ENCODE results near the gene MYOD1. TPM values are rescaled to one million over a fixed set of nuclear protein-coding genes. Genes with fewer than 3 reads are reported as not detected.

Gene MYOD1
- polyA plus RNA-seq, 1 experiment: not detected

DNA sequence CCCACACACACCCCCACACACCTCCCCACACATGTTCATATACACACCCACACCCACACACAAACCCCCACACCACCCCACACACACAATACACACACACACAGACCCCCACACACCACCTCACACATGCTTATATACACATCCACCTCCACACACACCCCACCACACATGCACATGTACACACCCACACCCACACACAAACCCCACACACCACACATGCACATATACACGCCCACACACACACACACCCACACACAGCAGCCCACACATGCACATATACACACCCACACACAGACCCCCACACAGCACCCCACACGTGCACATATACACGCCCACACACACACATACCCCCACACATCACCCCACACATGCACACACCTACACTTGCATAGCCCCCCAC is 44.3 kb downstream of the MYOD1 start:
- TF ChIP-seq, protein P1, sequence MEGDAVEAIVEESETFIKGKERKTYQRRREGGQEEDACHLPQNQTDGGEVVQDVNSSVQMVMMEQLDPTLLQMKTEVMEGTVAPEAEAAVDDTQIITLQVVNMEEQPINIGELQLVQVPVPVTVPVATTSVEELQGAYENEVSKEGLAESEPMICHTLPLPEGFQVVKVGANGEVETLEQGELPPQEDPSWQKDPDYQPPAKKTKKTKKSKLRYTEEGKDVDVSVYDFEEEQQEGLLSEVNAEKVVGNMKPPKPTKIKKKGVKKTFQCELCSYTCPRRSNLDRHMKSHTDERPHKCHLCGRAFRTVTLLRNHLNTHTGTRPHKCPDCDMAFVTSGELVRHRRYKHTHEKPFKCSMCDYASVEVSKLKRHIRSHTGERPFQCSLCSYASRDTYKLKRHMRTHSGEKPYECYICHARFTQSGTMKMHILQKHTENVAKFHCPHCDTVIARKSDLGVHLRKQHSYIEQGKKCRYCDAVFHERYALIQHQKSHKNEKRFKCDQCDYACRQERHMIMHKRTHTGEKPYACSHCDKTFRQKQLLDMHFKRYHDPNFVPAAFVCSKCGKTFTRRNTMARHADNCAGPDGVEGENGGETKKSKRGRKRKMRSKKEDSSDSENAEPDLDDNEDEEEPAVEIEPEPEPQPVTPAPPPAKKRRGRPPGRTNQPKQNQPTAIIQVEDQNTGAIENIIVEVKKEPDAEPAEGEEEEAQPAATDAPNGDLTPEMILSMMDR (IDR thresholded peaks at IDR 0.05; ENCODE audit: low read depth, low read length): no peak
- Histone ChIP-seq H3K27me3 (ENCODE audit: control insufficient read depth, insufficient read depth, low read length) (peaks cover 2% of the 10 kb centered on the region), H3K9me3 (ENCODE audit: control insufficient read depth, insufficient read depth, low read length) (no peaks in the 10 kb centered on the region; the same call in 1 of the 2 replicates), H3K27ac (ENCODE audit: low read depth, low read length) (no peak overlapping the region), H3K4me3 (ENCODE audit: low read depth, low read length) (no peak overlapping the region)
- CTCF ChIA-PET: no interaction called here
- POLR2A ChIA-PET: no interaction called here
- DNase-seq (ENCODE audit: low read depth, low spot score): no peak

DNA sequence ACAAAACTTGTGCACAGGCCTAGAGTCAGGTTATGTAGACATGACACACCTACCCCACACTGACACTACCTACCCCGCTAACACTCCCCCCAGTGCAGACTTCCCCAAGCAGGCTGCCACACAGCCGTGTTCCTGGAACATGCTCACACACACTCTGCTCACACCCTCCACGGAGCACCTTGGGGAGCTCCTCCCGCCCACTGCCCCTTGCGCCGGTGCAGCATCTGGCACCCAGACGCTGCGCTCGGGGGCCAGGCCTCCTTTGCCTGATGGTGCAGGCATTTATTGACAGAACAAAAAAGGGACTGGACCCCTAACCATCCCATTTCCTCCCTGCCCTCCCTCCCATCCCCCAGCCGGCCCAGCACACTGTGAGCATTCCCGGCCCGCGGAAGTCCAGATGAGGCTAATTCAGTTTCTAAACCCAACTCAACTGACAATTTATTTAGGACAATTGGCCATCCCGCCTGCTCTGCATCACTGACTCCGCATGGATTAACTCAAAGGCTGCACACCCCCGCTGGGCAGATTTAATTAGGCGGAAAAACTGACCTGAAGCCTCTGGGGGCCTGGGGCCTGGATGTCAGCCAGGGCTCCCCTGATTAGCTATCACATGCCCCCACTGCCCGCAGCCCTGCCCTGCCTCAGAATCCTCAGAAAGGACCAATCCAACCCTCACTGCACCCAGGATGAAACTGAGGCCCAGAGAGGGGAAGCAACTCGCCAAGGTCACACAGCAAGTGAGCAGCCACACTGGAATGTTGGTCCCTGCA is 45.3 kb downstream of the MYOD1 start:
- H3K27me3 ChIP-seq (ENCODE audit: control insufficient read depth, insufficient read depth, low read length): peaks cover 2% of the 10 kb centered on the region
- H3K9me3 ChIP-seq (ENCODE audit: control insufficient read depth, insufficient read depth, low read length): no peaks in the 10 kb centered on the region; the same call in 1 of the 2 replicates
- CTCF ChIA-PET: interaction anchor here (1.1 kb wide), 1 partner anchor 217 kb away, joined by 3 read pairs; no protein-coding TSS in a partner anchor
- POLR2A ChIA-PET: no interaction called here
- no peak overlapping the region for H3K27ac ChIP-seq (ENCODE audit: low read depth, low read length)
- TF ChIP-seq, protein P1 (IDR thresholded peaks at IDR 0.05; ENCODE audit: low read depth, low read length): no peak
- H3K4me3 ChIP-seq (ENCODE audit: low read depth, low read length): no peak overlapping the region
- no peak for DNase-seq (ENCODE audit: low read depth, low spot score)

DNA sequence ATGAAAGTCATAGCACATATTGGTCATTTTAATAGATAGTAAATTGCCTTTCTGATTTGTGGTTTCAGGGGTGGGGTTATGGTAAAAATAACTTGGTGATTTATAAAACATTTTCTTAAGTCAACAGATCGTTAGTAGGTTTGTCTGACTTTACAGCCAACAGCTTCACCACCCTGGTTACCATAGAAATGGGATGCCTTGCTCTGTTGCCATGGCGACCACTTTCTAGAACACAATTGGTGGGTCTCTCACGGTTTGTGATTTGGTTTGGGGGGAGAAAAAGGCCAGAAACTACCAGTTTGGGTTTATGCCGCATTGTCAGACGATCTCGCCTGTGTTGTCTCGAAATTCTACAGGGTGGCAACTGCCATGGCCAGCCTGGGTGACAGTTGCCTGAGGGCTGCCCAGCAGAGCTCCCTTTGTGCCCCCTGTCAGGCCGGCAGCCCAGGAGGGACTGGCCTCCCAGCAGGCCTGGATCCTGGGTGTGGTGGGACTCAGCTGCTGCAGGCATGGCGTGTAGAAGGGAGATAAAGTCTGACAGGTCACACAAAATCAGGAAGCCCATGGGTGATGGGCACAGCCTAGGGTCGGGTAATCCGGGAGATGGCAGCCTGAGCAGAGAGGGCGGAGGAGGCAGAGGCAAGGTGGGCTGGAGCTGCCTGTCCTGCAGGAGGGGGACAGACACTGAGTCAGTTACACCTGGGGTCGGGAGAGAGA is 46.1 kb downstream of the MYOD1 start:
- Histone ChIP-seq H3K9me3 (ENCODE audit: control insufficient read depth, insufficient read depth, low read length) (no peaks in the 10 kb centered on the region; the same call in 1 of the 2 replicates), H3K27ac (ENCODE audit: low read depth, low read length) (no peak overlapping the region), H3K4me3 (ENCODE audit: low read depth, low read length) (no peak overlapping the region), H3K27me3 (ENCODE audit: control insufficient read depth, insufficient read depth, low read length) (peaks cover 2% of the 10 kb centered on the region)
- POLR2A ChIA-PET: no interaction called here
- TF ChIP-seq, protein P1 (IDR thresholded peaks at IDR 0.05; ENCODE audit: low read depth, low read length): no peak
- no peak for DNase-seq (ENCODE audit: low read depth, low spot score)
- CTCF ChIA-PET: interaction anchor here (1.1 to 2.3 kb wide), 2 partner anchors 208 to 216 kb away, joined by 3 to 11 read pairs; no protein-coding TSS in a partner anchor

DNA sequence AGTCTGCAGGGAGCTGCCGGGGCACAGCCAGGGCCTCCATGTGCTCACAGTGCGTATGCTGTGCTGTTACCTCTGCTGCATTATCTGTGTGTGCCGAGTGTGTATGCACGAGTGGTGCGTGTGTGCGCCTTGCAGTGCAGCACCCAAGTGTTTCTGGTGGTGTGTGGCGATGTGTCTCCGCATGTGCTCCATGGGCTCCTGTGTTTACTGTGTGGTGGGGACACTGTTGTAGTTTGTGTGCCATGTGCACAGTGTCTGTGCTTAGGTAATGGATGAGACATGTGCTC is 46.6 kb downstream of the MYOD1 start:
- no peak for DNase-seq (ENCODE audit: low read depth, low spot score)
- Histone ChIP-seq H3K27ac (ENCODE audit: low read depth, low read length) (no peak overlapping the region), H3K9me3 (ENCODE audit: control insufficient read depth, insufficient read depth, low read length) (no peaks in the 10 kb centered on the region; the same call in 1 of the 2 replicates), H3K4me3 (ENCODE audit: low read depth, low read length) (no peak overlapping the region), H3K27me3 (ENCODE audit: control insufficient read depth, insufficient read depth, low read length) (no peaks in the 10 kb centered on the region)
- ChIA-PET CTCF (interaction anchor here (1.8 to 2.3 kb wide), 2 partner anchors 207 to 213 kb away, joined by 9 to 11 read pairs; no protein-coding TSS in a partner anchor), POLR2A (no interaction called here)
- TF ChIP-seq, protein P1 (IDR thresholded peaks at IDR 0.05; ENCODE audit: low read depth, low read length): no peak

DNA sequence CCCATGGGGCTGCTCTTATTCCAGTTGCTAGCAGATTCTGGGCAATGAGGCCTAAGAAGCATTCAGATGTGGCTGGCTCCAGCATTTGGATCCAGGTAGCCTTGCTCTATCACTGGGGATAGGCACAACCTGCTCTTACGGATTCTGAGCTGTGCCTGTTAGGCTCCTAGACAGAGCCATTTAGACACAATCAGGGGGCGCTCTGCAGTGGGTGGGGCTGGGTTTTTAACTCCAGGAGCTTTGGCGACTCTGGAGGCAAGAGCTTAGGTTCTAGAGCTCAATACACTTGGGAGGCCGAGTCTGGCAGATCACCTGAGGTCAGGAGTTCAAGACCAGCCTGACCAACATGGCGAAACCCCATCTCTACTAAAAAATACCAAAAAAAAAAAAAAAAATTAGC is 47.2 kb downstream of the MYOD1 start:
- ChIA-PET POLR2A (no interaction called here), CTCF (interaction anchor here (0.7 to 2.3 kb wide), 6 partner anchors 36 to 212 kb away, joined by 3 to 11 read pairs (median 8); no protein-coding TSS in a partner anchor)
- no peaks in the 10 kb centered on the region for H3K27me3 ChIP-seq (ENCODE audit: control insufficient read depth, insufficient read depth, low read length)
- TF ChIP-seq, protein P1 (IDR thresholded peaks at IDR 0.05; ENCODE audit: low read depth, low read length): 0 out of 2 replicates have a peak, but pooled peaks have one; percentile 3
- H3K4me3 ChIP-seq (ENCODE audit: low read depth, low read length): no peak overlapping the region
- H3K9me3 ChIP-seq (ENCODE audit: control insufficient read depth, insufficient read depth, low read length): no peaks in the 10 kb centered on the region; the same call in 1 of the 2 replicates
- no peak overlapping the region for H3K27ac ChIP-seq (ENCODE audit: low read depth, low read length)
- DNase-seq (ENCODE audit: low read depth, low spot score): no peak
